Fibroblast of skin of left biceps (primary cell): Measurements from ENCODE around the gene GRIK2.
A peak's percentile ranks its signal among the peaks of the same experiment; 100 is the strongest.

Experiments
- DNase-seq, 2 experiments: peaks; one replicate each; pipeline ENCODE4 v3.0.0-alpha.2; 2013; ENCODE audit warnings: low read depth in 2 of 2

Gene GRIK2

DNA sequence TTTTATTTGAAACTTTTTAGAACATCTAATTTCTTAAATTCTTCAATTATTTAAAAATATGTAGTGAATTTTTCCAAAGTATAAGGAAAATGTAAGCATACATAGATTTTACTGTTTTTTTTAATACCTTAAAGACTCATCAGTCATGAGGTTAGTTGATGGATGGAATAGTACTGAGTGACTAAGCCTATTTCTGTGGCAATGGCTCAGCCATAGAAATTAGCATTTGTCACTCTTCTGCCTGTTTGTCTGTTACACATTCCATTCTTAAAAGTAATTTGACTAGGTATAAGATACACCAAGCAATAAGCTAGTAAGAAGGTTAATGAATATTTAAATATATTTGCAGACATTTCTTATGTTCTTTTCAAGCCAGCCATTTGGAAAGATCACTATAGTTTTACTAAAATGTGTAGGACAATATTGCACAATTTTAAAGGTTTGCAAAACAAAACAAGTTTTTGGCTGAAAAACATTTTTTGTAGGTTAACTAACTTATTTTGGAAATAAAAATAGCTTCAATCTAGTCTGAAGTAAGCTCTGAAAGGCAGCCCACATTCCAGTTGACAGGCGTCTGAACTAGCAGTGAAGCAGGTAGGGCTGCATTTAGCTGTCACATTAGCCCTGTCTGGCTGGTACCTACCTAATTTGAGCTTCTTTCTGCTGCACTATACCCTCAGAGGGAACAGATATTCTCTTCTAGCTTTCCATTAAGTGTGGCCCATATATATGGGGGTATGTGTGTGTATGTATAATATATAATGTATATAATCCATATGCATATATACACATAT, 385.7 kb downstream of the GRIK2 start:
- DNase-seq: peak; percentile 3 to 9

DNA sequence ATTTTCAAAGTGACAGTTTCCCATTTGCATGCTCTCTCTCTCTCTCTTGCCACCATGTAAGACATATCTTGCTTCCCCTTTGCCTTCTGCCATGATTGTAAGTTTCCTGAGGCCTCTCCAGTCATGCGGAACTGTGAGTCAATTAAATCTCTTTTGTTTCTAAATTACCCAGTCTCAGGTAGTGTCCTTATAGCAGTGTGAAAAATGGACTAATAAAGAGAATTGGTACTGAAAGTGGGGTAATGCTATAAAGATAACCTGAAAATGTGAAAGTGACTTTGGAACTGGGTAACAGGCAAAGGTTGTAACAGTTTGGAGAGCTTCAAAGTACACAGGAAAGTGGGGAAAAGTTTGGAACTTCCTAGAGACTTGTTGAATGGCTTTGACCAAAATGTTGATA, 389.8 kb downstream of the GRIK2 start:
- no peak for DNase-seq

GRCh38 chr6:101784094-101784493, 390.6 kb downstream of the GRIK2 start:
- no peak for DNase-seq

GRCh38 chr6:101799531-101799930, 406.0 kb downstream of the GRIK2 start:
- no peak for DNase-seq

DNA sequence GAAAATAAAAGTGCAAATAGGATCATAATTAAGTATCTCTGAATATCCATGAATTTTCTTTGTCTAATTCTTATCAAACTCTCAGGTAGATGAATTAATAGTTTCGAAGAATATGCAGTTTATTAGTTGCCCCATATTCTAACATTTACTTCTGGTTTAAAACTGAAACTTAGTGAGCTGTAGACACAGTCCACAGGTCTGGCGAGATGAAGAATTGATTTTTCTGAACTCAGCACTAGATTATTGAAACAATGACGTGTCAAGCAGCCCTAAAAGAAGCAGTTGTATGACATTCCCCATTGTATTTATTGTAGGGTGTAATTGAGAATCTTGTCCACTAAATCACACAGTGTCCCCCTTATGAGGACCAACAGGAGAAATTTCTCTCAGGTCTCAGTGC, 407.1 kb downstream of the GRIK2 start:
- no peak for DNase-seq

- DNase-seq: no peak
Observed at GRCh38 chr6:101803136-101803535, 409.6 kb downstream of the GRIK2 start.

DNA sequence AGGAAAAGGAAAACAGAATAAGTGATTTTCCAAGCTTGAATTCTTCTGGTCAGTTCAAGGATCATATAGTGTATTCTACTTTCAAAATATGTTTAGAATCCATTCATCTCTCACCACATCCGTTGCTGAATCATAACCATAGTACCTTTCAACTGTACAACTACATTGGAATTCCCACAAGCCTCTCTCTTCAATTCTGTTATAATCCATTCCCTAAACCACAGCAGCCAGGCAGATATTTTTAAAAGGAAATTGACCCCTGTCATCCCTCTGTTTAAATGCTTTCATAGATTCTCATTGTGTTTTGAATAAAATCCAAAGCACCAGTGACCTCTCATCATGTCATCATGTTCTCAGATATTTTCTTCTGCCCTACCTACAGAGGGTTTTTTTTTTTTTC, 412.7 kb downstream of the GRIK2 start:
- DNase-seq: peak; percentile 61 to 64

- DNase-seq: no peak
Observed at GRCh38 chr6:101811108-101811507, 417.6 kb downstream of the GRIK2 start.

- DNase-seq: no peak
Observed at GRCh38 chr6:101816716-101817115, 423.2 kb downstream of the GRIK2 start.

DNA sequence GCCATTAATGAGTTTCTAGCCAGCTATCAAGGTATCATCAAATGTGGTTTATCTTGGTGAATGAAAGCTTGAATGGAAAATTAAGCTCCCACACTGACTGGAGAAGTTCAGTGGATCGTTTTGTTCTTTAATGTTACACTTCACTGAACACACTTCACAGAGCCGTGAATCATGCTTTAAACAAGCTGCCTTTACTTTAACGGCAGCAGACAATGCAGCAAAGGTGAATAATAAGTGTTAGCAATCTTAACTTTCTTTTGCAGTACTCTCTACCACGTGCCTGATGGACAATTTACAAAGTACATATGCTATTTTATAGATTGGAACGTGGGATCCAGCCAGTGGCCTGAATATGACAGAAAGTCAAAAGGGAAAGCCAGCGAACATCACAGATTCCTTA, 424.5 kb downstream of the GRIK2 start:
- no peak for DNase-seq

DNA sequence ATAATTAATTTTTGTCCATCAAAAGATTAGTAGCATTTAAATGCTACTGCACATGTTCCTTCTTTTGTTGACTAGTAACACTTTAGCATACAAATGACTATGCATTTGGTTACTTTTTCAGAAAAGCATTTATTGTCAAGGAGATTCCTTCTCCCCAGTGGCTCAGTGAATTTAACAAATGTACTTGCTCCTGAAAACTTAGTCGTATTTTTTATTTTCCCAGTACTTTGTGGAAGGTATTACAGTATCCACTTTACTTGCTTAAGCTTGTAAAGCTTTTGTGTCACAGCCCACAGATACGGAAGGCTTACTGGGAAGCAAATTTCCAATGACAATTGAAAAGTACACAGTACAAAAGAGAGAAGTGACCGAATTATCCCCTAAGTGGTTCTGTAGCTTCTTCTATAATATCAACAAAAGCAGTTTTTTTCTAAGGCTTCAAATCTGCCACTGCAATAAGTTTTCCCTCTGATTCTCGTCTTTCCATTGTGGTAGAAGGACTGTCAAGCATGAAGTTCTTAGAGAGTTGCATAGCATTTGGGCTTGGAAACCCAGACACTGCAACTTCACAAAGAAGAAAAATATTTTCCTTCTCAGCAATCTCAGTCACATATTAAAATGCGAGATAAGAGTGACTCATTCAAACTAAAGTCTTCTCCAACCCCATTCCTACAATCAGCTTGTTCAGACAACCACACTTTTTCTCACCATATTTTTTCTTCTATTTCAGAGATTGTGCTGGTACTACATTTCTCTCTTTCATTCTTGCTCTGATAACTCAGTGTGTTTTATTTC, 431.2 kb downstream of the GRIK2 start:
- DNase-seq: no peak

GRCh38 chr6:101826269-101826668, 432.8 kb downstream of the GRIK2 start:
- no peak for DNase-seq

GRCh38 chr6:101826678-101827077, 433.2 kb downstream of the GRIK2 start:
- peak in 1 of 2 experiments; percentile 6 for DNase-seq

GRCh38 chr6:101830501-101831031, 437.1 kb downstream of the GRIK2 start:
- peak; percentile 61 to 69 for DNase-seq

DNA sequence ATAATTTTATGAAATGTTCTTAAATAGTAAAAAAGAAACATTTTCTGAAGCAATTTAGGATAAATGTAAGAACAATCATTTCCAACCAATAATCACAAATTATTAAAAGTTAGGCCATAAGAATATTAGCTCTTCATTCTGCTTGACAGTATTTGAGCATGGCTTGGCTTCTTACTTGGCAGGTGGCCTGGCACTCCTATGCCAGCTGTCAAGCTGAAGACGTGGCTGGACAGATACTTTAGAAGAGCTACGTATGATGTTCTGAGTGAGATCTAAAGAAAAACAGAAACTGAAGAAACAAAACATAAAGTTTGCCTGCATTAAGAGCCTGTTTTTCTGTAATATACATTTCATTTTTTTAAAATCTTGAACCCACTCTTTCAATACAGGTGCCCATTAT, 438.9 kb downstream of the GRIK2 start:
- DNase-seq: no peak

DNA sequence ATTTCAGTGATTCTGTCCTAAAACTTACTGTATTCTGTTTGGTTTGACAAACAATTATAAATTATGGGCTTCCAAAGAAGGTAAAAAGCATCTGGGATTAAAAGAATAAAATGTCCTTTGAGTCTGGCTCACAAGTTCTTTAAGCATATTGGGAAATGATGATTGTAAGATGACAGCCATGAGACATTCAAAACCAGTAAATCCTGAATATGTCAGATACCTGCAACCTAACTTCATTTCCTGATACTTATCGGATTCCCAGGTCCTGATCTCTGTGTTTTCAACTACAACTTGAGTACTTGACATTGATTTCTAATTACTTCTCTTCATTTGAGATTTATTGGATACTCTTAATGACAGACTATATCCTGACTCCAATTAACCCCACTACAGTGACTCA, 446.6 kb downstream of the GRIK2 start:
- no peak for DNase-seq

DNA sequence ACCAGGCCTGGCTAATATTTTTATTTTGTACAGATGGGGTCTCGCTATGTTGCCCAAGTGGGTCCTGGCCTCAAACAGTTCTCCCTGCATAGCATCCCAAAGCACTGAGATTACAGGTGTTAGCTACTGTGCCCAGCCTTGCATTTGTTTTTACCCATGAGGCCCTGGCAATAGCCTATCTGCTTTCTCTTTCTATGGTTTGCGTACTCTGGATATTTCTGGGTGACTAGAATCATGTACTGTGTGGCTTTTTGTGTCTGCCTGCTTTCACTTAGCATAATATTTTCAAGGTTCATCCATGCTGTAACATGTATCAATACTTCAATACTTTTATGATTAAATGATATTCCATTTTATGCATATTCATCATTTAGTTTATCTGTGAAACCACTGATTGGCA, 451.7 kb downstream of the GRIK2 start:
- no peak for DNase-seq

DNA sequence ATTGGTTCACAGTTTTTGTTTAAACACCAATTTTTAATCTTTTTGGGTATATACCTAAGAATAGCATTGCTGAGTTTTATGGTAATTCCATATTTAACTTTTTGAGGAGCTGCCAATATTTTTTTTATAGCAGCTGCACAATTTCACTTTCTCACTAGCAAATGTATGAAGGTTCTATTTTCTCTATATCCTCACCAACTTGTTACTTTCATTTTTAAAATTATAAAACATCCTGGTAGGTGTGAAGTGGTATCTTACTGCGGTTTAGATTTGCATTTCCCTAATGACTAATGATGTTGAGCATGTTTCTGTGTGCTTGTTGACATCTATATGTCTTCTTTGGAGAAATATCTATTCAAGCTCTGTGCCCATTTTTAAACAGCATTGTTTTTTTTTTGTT, 452.1 kb downstream of the GRIK2 start:
- no peak for DNase-seq

DNA sequence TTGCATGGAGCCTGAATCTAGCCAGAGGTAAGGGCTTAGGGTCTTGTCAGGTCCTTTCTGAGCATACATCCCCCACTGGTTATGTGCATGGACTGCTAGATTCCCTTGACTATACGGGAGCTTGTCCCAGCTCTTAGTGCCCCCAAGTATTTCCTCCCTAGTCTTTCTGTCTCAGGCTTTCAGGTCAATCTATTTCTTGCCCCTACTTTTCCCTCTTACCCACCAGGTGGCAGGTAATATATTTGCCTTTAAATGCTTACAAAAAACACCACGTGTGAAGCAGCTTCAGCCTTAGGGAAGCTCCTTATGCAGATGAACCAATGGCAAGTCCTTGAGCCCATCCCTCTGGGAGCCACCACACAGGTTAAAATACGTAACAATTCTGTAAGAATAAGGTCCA, 454.2 kb downstream of the GRIK2 start:
- DNase-seq: no peak

- DNase-seq: no peak
Observed at GRCh38 chr6:101851911-101852310, 458.4 kb downstream of the GRIK2 start.

DNA sequence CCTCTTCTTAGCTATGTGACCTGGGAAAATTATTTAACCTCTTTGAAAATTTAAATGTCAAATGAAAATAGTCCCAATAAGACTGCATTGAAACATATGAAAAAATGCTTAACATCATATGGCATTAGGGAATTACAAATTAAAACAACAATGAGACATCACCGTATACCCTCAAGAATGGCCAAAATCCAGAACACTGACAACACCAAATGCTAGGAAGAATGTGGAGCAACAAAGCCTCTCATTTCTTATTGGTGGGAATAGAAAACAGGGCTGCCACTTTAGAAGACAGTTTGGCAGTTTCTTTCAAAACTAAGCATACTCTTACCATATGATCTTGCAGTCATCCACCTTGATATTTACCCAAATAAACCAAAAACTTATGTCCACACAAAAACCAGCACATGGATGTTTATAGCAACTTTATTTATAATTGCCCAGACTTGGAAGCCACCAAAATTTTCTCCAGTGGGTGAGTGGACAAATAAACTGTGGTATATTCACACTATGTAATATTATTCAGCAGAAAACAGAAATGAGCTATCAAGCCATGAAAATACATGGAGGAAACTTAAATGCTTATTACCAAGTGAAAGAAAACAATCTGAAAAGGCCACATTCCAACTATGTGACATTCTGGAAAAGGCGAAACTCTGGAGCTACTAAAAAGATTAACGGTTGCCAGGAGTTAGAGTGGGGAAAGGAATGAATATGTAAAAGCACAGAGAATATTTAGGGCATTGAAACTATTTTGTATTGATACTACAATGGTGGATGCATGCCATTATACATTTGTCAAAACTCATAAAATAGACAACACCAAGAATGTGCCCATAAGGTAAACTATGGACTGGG, 459.9 kb downstream of the GRIK2 start:
- DNase-seq: no peak

- no peak for DNase-seq
Observed at GRCh38 chr6:101876431-101876830, 482.9 kb downstream of the GRIK2 start.
